Muscle layer of colon (tissue), 2 donors: ENCODE data around the gene KRT6B.

ENCODE experiments used
- H3K27ac ChIP-seq: one replicate; pipeline ENCODE4 v1.7.0; 2013; ENCODE audit warnings: low read depth, mild to moderate bottlenecking, low read length, moderate library complexity
- H3K27me3 ChIP-seq, 2 donors: one replicate each; pipeline ENCODE4 v1.7.0; 2013; ENCODE audit warnings: low read length in 2 of 2, mild to moderate bottlenecking in 2 of 2; ENCODE audit not compliant: insufficient read depth in 2 of 2, control insufficient read depth in 1 of 2
- H3K36me3 ChIP-seq: one replicate; pipeline ENCODE4 v1.7.0; 2013; ENCODE audit warnings: mild to moderate bottlenecking, low read length; ENCODE audit not compliant: insufficient read depth
- H3K4me1 ChIP-seq: one replicate; pipeline ENCODE4 v1.7.0; 2013; ENCODE audit warnings: mild to moderate bottlenecking, low read length; ENCODE audit not compliant: insufficient read depth
- H3K4me3 ChIP-seq, 2 donors: one replicate each; pipeline ENCODE4 v1.7.0; 2013; ENCODE audit warnings: low read length in 2 of 2, low read depth in 1 of 2, mild to moderate bottlenecking in 1 of 2, moderate library complexity in 1 of 2
- H3K9ac ChIP-seq: one replicate; pipeline ENCODE4 v1.7.0; 2013; ENCODE audit warnings: low read length
- H3K9me3 ChIP-seq: one replicate; pipeline ENCODE4 v1.7.0; 2013; ENCODE audit warnings: mild to moderate bottlenecking, low read length
- donor health status: abdominal sarcoma.
- donor health status: Adenocarcinoma of cecum.

The KRT6B gene

DNA sequence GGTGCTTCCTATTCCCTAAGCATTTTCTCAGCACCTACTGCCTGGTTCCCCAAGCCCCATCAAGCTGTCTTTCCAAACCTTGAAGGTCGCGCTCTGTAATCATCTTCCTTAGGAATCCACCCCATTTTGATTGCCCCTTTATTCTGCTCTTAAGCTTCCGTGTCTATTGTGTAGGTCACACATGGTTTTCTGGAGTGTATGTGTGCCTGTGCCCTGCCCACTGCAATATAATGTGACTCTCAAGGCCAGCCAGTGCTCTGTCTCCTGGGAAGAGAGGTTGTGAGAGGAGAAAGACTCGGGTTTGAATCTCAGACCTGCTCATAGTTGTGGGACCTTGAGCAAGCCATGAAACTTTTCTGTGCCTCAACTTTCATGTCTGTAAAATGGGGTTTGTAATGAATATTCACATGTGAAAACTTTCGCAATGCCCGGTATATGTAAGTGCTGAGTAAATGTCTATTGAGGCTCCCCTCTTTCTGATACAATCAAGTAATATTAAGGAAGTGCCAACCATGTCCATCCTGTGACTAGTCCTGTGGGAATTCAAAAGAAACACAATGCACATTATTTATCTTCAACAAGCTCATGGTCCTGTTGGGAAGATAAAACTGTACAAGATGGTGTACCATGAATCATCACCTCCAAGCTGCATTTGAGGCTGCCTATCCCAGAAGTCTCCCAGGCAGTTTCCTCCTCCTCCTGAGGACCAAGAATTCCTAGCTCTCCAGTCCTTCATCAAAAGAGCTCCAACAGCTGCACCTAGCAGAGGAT lies 17.0 kb downstream of the KRT6B start:
- Histone ChIP-seq H3K27me3 (no peaks in the 10 kb centered on the region), H3K4me3 (no peak overlapping the region), H3K36me3 (no peaks in the 10 kb centered on the region), H3K4me1 (peaks cover 18% of the 10 kb centered on the region), H3K9ac (no peak overlapping the region), H3K27ac (no peak overlapping the region), H3K9me3 (no peaks in the 10 kb centered on the region)

DNA sequence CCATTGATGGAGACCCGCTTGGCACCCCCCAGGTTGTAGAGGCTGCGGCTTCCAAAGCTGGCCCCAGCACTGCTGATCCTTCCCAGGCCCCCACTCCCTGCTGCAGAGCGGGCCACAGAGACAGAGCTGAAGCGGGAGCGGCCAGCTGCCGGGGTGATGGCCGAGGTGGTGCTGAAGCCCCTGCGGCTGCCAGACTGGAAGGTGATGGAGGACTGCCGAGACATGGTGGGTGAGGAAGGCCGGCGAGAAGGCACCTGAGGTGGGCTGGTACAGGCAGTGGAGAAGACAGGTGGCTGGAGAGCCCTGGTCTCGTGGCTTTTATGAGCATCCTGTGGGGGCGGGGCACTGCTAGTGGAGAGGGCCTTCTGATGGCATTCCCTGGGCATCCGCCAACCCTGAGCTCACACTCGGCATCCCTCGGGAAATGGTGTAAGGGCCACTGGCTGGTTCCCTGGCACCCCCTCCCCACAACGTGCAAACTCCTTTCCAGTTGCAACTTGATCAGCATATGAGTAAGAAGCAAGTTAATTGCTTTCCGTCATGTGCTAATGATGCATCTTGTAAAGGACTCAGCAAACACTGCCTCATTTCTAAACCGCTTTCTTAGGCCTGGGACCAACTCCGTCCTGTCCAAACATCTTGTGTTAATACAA lies 17.7 kb downstream of the KRT6B start, which contains the start of gene KRT75:
TSS of gene KRT75 (minus strand) at position 291 of the 653 bp plus-strand sequence. CDS start at position 224, 67 bp downstream.
- Histone ChIP-seq H3K27me3 (no peaks in the 10 kb centered on the region), H3K27ac (no peak within 1 kb of the TSS)

DNA sequence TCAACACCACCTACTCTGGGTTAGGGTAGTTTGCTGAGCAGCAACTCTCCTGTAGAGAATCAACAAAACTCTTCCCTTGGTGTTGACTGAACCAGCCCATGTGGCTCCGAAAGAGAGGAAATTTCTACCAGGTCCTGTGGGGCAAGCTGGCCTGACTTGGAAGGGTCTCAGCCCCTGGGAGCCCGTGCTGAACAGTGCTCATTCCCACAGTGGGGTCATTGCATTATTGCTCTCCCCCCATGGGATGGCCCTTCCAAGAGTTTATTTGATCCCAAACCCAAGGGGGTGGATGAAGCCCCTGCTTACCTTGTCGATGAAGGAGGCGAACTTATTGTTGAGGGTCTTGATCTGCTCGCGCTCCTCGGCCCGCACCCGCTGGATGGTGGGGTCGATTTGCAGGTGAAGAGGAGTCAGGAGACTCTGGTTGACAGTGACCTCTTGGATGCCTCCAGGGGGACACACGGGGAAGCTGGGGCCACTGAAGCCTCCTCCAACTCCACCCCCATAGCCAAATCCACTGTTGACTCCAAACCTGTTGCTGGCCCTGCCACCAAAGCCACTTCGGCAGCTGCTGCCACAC lies 18.4 kb downstream of the KRT6B start:
- Histone ChIP-seq H3K27ac (no peak overlapping the region), H3K4me1 (peaks cover 18% of the 10 kb centered on the region), H3K36me3 (no peaks in the 10 kb centered on the region), H3K9me3 (no peaks in the 10 kb centered on the region), H3K27me3 (no peaks in the 10 kb centered on the region), H3K9ac (no peak overlapping the region), H3K4me3 (no peak overlapping the region)

More for the DNA sequence above, 17.7 kb downstream of the KRT6B start, which contains the start of gene KRT75:
- peaks cover 18% of the 10 kb centered on the region for H3K4me1 ChIP-seq
- no peaks in the 10 kb centered on the region for H3K9me3 ChIP-seq
- H3K4me3 ChIP-seq: no peak within 1 kb of the TSS
- no peak within 1 kb of the TSS for H3K9ac ChIP-seq
- H3K36me3 ChIP-seq: no peaks in the 10 kb centered on the region

DNA sequence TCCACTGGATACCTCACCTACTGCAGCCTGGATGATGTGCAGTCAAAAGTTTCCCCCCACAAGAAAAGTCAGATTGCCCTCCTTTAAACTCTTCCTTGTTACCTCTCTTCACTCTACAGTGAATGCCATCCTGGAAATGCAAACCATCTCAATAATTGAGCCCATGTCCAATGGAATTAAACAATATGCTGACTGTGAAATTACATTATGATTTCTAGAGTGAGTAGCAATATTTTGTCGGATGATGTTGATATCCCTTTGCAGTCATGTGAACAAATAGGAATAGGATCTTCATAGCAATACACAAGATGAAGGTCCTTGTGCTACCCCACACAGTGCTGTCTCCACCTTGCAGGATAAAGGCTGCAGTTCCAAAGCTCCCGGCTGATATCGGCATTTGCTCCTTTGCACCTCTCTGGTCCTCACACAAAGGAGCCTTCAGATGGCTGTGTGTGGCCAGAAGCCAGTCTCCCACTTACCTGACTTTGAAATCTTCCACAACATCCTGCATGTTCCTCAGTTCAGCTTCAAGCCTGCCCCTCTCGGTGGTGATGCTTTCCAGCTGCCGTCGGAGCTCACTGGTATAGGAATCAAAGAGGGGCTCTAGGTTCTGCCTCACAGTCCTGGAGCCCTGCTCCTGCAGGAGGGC lies 19.3 kb downstream of the KRT6B start:
- H3K4me1 ChIP-seq: peaks cover 18% of the 10 kb centered on the region
- no peak overlapping the region for H3K27ac ChIP-seq
- no peak overlapping the region for H3K9ac ChIP-seq
- H3K9me3 ChIP-seq: no peaks in the 10 kb centered on the region
- H3K27me3 ChIP-seq: no peaks in the 10 kb centered on the region
- H3K36me3 ChIP-seq: no peaks in the 10 kb centered on the region
- no peak overlapping the region for H3K4me3 ChIP-seq

DNA sequence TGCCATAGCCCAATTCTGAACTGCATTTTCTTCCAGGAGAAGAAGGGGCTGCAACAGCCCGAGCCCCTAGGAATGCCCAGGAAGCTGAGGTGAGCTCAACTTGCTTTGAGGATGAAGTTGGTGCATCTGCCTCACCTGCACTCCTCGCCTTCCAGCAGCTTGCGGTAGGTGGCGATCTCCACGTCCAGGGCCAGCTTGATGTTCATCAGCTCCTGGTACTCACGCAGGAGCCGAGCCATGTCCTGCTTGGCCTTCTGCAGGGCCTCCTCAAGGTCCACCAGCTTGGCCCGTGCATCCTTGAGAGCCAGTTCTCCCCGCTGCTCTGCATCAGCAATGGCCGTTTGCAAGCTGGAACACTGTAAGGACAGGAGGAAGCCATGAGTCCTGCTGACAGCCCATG lies 23.8 kb downstream of the KRT6B start:
- no peak overlapping the region for H3K9ac ChIP-seq
- peaks cover 36% of the 10 kb centered on the region for H3K4me1 ChIP-seq
- H3K36me3 ChIP-seq: no peaks in the 10 kb centered on the region
- no peak overlapping the region for H3K4me3 ChIP-seq
- H3K9me3 ChIP-seq: no peaks in the 10 kb centered on the region
- H3K27ac ChIP-seq: no peak overlapping the region
- no peaks in the 10 kb centered on the region for H3K27me3 ChIP-seq

DNA sequence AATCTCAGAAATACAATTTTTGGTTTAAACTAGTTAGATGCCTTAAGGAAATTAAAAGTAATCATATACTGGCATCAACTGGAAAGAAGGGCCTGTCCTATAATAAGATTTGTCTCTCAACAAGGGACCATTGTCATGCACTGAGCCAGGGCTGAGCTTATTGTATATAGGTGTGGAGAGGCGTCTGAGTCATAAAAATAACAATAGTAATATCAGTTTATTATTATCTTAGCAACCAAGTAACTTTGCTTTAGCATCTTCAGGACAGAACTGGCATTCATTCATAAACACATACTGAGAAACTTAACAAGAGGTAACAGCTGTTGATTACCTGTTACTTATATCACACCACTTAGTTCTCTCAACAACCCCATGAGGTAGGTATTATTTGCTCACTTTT lies 24.9 kb downstream of the KRT6B start:
- H3K4me3 ChIP-seq: no peak overlapping the region
- no peaks in the 10 kb centered on the region for H3K9me3 ChIP-seq
- H3K4me1 ChIP-seq: peaks cover 43% of the 10 kb centered on the region
- H3K9ac ChIP-seq: no peak overlapping the region
- H3K36me3 ChIP-seq: no peaks in the 10 kb centered on the region
- H3K27me3 ChIP-seq: no peaks in the 10 kb centered on the region
- H3K27ac ChIP-seq: no peak overlapping the region

DNA sequence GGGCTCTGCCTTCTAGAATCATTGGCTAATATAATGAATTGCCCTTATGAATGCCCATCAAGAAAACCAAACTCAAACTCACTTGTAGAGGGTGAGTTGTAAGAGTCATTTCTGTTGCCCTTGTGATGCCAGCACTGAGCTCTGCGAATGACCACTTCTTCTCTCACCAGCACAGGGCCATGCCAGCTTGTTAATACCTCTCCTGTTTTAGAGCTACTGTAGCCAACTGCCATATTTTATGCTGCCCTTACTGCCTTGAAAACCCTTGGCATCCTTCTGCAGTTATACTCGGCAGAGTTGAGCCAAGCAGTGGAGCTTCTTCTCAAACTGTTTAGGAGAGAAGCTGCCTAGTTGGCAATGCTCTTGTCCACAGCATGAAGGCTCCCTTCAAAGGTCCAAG lies 25.9 kb downstream of the KRT6B start:
- no peaks in the 10 kb centered on the region for H3K9me3 ChIP-seq
- H3K27ac ChIP-seq: no peak overlapping the region
- no peaks in the 10 kb centered on the region for H3K27me3 ChIP-seq
- no peak overlapping the region for H3K9ac ChIP-seq
- no peaks in the 10 kb centered on the region for H3K36me3 ChIP-seq
- H3K4me1 ChIP-seq: peaks cover 43% of the 10 kb centered on the region
- no peak overlapping the region for H3K4me3 ChIP-seq

DNA sequence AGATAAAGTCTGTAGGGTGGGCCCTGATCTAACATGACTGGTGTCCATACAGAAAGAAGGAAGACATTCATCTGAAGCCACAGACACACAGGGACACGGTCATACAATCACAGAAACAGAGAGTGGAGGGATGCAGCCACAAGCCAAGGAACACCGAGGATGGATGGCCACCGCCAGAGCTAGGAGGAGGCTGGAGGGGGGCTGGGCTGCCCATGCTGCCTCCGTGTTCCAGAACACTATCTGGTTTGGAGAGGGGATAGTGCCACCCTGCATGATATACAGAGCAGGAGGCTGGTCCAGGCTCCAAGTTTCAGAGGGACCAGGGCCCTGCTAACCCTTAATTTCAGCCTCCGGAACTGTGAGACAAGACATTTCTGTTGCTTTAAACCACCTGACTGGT lies 26.5 kb downstream of the KRT6B start:
- H3K4me3 ChIP-seq: no peak overlapping the region
- H3K9ac ChIP-seq: no peak overlapping the region
- no peaks in the 10 kb centered on the region for H3K36me3 ChIP-seq
- H3K4me1 ChIP-seq: peaks cover 43% of the 10 kb centered on the region
- no peak overlapping the region for H3K27ac ChIP-seq
- H3K27me3 ChIP-seq: no peaks in the 10 kb centered on the region
- no peaks in the 10 kb centered on the region for H3K9me3 ChIP-seq

DNA sequence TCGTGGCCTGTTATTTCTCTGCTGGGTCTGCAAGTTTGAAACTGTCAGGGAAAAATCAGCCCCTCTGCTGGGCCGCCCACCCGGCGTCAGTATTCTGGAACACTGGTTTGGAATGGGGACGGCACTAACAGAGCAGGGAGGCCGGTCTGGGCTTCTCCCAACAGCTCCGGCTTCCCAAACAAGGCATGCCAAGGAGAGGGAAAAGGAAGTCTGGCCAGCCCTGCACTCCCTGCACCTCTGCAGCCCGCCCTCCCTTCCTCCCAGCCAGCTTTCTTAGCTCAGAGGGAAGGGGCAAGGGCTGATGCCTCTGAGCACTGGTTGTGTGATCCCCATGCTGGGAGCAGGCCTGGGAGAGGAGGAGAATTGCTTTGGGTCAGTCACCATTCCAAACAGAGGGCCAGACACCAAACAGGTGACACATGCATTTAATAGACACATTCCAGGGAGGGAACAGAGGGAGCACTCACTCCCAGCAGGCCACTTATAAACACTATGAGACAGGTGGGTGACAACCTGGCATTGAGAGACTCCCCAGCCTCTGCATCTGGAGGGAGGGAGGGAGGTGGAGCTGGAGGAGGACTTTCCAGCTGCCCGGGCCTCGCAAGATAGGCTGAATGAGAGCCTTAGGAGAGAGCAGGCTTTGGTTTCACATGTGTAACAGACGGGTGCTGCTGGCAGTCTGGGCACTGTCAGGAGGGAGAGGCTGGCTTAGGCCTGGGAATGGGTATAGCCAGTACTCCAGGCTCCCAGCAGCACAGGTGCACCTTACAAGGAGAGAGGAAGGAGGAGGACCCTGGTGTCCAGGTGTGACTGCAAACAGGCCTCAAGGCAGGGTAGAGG lies 28.1 kb downstream of the KRT6B start:
- Histone ChIP-seq H3K27ac (peak overlapping the region; percentile 62), H3K36me3 (no peaks in the 10 kb centered on the region), H3K4me3 (no peak overlapping the region), H3K9ac (no peak overlapping the region), H3K9me3 (no peaks in the 10 kb centered on the region), H3K4me1 (peaks cover 43% of the 10 kb centered on the region), H3K27me3 (no peaks in the 10 kb centered on the region)

DNA sequence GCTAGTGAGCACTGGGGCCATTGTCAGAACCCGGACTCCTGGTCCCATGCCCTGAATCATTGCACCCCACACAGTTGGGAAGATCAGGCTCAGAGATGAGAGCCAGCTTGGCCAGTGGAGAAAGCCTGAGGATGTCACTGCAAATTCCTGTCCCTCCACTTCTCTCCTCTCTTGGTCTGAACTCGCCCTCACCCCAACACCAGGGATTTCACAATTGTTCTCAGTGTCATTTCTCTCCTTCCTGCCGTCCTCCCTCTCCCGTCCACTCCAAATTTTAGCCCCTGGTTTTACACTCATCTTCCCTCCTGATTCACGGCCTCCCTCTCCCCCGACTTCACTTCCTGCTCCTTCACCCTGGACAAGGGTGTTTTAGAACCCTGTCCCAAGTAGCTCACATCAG lies 28.9 kb downstream of the KRT6B start:
- H3K9ac ChIP-seq: no peak overlapping the region
- peaks cover 43% of the 10 kb centered on the region for H3K4me1 ChIP-seq
- no peak overlapping the region for H3K4me3 ChIP-seq
- peak overlapping the region; percentile 62 for H3K27ac ChIP-seq
- H3K36me3 ChIP-seq: no peaks in the 10 kb centered on the region
- H3K27me3 ChIP-seq: no peaks in the 10 kb centered on the region
- no peaks in the 10 kb centered on the region for H3K9me3 ChIP-seq

DNA sequence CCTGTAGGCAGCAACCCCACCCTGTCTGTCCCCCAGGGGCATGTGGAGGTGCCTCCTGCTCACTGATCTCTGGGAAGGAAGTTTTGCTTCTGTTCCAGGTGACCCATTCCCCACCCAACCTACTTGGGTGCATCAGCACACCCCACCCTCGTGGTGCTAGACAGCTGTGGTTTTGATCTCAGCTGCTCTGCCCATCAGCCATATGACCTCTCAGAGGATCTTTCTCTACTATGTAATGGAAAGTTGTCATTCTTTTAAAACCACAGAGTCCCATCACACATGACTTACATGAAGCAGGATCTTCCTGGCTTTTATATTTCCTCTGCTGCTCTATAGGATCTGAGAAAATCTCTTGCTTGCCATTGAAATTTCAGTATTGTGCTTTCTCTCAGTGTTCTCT lies 32.3 kb downstream of the KRT6B start:
- Histone ChIP-seq H3K4me3 (no peak overlapping the region), H3K27me3 (no peaks in the 10 kb centered on the region), H3K36me3 (no peaks in the 10 kb centered on the region), H3K9ac (no peak overlapping the region), H3K27ac (no peak overlapping the region), H3K4me1 (peaks cover 43% of the 10 kb centered on the region), H3K9me3 (no peaks in the 10 kb centered on the region)
